ENCODE results near the gene VKORC1.

The VKORC1 gene

GRCh38 chr16:31083081-31083480 lies 11.5 kb downstream of the VKORC1 start:
- no peak for DNase-seq (ENCODE audit: low read depth, low spot score)
- in situ Hi-C loops (cut with HindIII; ENCODE audit: low sequenced_read_pairs) = no loop called here
- no peak for TF ChIP-seq CTCF (IDR thresholded peaks at IDR 0.05; ENCODE audit: low read depth, low read length)
- H3K4me3 ChIP-seq (ENCODE audit: low read depth, low read length) = no peak overlapping the region

DNA sequence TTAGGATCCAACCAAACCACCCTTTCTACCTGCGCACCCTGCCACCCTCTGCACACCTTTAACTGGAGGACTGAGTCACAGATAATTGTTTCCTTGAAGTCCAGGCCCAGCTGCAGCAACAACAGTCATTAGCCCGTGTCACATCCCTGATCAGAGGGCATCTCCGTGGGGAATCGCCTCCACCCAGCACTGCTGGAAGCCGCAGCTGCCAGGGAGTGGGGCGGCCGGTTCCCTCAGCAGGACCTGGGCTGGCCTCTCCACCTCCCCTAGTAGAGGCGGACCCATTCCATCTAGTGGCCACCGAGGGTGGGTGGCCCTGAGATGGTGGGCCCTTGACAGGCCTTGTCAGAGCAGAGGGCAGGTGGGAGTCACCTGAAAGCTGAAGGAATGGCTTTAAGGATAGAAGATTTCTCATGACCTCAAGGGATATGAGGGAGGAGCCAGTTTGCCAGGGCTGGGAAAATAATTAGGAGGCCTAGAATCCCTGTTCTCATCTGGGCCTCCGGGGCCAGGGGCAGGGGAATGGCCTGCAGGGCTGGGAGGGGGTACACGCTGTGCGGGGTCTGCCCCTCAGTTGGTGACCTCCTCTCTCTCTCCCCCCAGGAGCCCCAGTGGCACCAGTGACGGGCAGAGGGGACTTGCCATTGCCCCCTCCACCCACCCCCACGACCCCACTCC lies 12.1 kb downstream of the VKORC1 start:
- in situ Hi-C loops (cut with HindIII; ENCODE audit: low sequenced_read_pairs) = no loop called here
- no peak for DNase-seq (ENCODE audit: low read depth, low spot score)
- no peak for TF ChIP-seq CTCF (IDR thresholded peaks at IDR 0.05; ENCODE audit: low read depth, low read length)
- H3K4me3 ChIP-seq (ENCODE audit: low read depth, low read length) = no peak overlapping the region

GRCh38 chr16:31081428-31082351 lies 12.9 kb downstream of the VKORC1 start:
- H3K4me3 ChIP-seq (ENCODE audit: low read depth, low read length) = no peak overlapping the region
- DNase-seq (ENCODE audit: low read depth, low spot score) = no peak
- TF ChIP-seq CTCF (IDR thresholded peaks at IDR 0.05; ENCODE audit: low read depth, low read length) = no peak
- in situ Hi-C loops (cut with HindIII; ENCODE audit: low sequenced_read_pairs) = no loop called here

DNA sequence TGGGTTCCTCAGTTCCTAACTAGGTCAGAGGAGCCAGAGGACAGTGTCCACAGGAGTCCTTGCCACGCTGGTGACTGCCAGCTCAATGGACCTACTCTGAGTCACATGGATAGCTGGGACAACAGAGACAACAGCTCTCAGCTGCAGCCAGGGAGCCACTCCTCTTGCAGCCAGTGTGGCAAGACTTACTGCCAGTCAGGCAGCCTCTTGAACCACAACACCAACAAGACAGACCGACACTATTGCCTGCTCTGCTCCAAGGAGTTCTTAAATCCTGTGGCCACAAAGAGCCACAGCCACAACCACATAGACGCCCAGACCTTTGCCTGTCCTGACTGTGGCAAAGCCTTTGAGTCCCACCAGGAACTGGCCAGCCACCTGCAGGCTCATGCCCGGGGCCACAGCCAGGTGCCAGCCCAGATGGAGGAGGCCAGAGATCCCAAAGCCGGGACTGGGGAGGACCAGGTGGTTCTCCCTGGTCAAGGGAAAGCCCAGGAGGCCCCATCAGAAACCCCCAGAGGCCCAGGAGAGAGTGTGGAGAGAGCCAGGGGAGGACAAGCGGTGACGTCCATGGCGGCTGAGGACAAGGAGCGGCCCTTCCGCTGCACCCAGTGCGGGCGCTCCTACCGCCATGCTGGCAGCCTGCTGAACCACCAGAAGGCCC lies 13.7 kb downstream of the VKORC1 start:
- no peak for DNase-seq (ENCODE audit: low read depth, low spot score)
- H3K4me3 ChIP-seq (ENCODE audit: low read depth, low read length) = no peak overlapping the region
- in situ Hi-C loops (cut with HindIII; ENCODE audit: low sequenced_read_pairs) = no loop called here
- TF ChIP-seq CTCF (IDR thresholded peaks at IDR 0.05; ENCODE audit: low read depth, low read length) = no peak

GRCh38 chr16:31080035-31080629 lies 14.5 kb downstream of the VKORC1 start:
- no peak for DNase-seq (ENCODE audit: low read depth, low spot score)
- no peak for TF ChIP-seq CTCF (IDR thresholded peaks at IDR 0.05; ENCODE audit: low read depth, low read length)
- H3K4me3 ChIP-seq (ENCODE audit: low read depth, low read length) = no peak overlapping the region
- in situ Hi-C loops (cut with HindIII; ENCODE audit: low sequenced_read_pairs) = no loop called here

DNA sequence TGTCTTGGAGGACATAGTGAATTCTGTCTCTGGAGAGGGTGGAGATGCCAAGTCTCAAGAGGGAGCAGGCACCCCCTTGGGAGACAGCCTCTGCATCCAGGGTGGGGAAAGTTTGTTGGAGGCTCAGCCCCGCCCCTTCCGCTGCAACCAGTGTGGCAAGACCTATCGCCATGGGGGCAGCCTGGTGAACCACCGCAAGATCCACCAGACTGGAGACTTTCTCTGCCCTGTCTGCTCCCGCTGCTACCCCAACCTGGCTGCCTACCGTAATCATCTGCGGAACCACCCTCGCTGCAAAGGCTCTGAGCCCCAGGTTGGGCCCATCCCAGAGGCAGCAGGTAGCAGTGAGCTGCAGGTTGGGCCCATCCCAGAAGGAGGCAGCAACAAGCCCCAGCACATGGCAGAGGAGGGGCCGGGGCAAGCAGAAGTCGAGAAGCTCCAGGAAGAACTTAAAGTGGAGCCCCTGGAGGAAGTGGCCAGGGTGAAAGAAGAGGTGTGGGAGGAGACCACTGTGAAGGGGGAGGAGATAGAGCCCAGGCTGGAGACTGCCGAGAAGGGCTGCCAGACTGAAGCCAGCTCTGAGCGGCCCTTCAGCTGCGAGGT lies 15.2 kb downstream of the VKORC1 start:
- H3K4me3 ChIP-seq (ENCODE audit: low read depth, low read length) = no peak overlapping the region
- TF ChIP-seq CTCF (IDR thresholded peaks at IDR 0.05; ENCODE audit: low read depth, low read length) = no peak
- in situ Hi-C loops (cut with HindIII; ENCODE audit: low sequenced_read_pairs) = no loop called here
- no peak for DNase-seq (ENCODE audit: low read depth, low spot score)
